Glomerular endothelial cell (primary cell): ENCODE measurements around the gene NPSR1. TPM values are rescaled to one million over a fixed set of nuclear protein-coding genes. Genes with fewer than 3 reads are reported as not detected.
"Not testable (repeated sequence)": the region's sequence is repeated elsewhere in the genome, so short reads cannot be mapped to it uniquely, and the experiment has no call there.

Experiments used
- DNase-seq: peaks from one replicate; pipeline ENCODE4 v3.0.0-alpha.2; 2011; ENCODE audit warnings: low read depth, low spot score; ENCODE audit errors: extremely low read depth
- total RNA-seq: library from RNA; depleted of rRNA; stranded (reverse); fragments of >200 nt; gene quantifications from 2 replicates; pipeline ENCODE4 v1.2.3, GENCODE V29; 2015

Gene NPSR1
- total RNA-seq, 1 donor from 2014 or later = not detected

- no peak for DNase-seq
These were observed 172.4 kb downstream of the NPSR1 start for GRCh38 chr7:34830390-34830789.

- DNase-seq = no peak
These were observed 173.4 kb downstream of the NPSR1 start for GRCh38 chr7:34831436-34831835.

DNA sequence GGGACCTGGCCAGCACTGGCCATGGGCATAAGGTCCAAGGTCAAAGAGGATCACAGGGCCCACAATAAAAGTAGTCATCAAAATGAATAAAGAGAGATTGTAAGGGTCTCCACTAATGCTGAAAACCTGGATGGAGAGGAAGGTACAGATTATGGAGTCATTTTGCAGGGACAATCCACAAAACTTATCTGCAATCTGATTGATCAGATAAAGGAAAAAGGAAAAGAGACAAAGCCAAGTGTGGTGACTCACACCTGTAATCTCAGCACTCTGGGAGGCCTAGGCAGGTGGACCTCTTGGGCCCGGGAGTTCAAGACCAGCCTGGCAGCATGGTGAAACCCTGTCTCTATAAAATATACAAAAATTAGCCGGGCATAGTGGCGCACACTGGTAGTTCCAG, 174.0 kb downstream of the NPSR1 start:
- no peak for DNase-seq

DNA sequence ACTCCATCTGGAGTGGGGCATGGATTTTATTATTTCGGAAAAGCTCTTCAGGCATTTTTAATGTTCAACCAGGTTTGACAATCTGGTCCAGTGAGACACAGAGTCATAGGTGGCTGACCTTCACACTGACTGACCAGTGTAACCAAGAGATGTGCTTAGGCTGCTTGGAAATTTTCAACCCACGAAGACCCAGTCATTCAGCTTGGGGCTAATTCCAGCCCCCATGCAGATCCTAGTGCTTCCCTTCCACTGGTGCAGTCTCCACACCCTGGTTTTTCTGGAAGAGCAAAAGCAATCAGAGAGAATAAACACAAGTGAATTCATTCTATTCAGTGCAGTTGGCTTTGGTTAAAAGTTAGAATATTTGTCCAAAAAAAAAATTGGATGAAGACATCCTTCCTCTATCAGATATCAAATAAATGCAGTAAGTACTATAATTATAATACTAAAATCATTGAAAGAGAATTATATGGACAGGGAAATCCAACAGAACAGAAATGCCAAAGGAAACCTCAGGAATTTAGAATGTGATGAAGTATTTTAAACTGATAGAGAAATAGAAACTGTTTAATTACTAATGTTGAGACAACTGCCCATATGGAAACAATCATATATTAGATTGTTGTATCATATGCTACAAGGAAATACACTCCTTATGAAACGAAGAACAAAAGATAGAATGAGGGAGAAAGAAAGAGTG, 178.0 kb downstream of the NPSR1 start:
- no peak for DNase-seq

DNA sequence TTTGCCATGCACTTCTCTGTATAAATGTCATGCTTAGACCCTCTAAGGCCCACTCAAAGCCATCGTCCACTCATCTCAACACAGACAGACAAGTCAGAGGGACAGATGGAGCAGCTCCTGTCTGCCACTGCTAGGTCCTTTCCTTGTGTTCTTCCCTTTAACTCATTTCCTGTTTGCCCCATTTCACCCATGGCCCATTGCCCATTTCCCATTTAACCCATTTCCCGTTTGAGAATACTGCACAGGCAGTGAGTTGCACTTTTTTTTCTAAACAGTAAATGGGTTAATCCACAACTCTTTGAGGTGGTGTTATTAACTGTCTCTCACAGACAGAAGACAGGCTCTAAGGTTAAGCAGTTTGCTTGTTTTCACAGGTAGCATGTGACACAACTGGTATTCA, 179.3 kb downstream of the NPSR1 start:
- no peak for DNase-seq

DNA sequence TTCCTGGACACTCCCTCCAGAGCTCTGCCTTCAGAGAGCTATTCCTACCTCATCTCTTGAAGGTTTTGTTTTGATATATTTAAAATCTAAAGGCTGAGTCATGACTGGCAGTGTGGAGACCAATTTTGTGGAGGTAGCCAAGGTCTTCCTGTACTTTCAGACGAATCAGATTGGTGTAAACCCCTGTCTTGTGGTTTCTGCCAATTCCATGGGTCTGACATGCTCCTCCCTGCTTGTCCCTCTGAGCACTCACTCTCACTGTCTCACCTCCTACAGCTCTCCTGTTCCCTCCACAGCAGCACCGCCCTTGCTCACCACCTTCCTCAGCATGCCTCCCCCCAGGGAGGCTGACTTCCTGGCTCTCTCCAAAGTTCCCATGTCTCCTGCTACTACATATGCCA, 179.8 kb downstream of the NPSR1 start:
- DNase-seq = no peak

DNA sequence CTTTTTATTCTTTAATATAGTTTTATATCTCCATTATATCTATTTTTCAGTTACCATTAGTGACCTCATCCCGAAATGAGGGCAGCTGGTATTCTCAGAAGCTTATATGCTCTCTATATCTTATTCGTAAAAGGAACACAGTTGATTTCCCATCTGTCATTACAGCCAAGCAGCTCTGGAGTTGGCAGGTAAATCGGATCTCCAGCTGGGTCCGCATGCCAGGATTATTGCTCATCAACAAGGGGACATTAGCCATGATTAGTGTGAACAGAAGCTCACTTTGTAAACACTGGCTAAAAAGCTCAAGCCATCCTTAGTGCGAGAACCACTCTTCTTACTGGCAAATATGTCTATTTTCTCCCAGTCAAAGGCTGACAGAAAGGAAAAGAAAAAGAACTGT, 180.3 kb downstream of the NPSR1 start:
- no peak for DNase-seq

DNA sequence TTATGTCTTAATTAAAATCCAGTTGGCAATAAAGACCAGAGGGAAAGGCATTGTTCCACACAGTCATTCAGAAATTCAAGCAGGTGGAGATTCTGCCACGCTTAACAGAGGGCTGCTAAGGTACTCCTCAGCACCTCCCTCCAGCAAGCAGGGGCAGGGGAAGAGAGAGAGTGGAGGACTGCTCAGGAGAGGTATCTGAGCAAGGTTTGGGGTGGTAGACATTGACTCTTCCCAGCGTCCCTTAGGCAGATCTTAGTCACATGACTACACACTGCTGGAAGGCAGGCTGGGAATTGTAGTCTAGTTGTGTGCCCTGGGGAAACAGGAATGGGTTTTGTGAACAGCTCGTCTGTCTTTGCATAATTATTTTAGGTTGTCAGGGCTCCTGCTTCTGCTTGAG, 181.6 kb downstream of the NPSR1 start:
- no peak for DNase-seq

GRCh38 chr7:34840176-34840785, 182.3 kb downstream of the NPSR1 start:
- DNase-seq = no peak

- no peak for DNase-seq
These were observed 183.3 kb downstream of the NPSR1 start for GRCh38 chr7:34841326-34841725.

DNA sequence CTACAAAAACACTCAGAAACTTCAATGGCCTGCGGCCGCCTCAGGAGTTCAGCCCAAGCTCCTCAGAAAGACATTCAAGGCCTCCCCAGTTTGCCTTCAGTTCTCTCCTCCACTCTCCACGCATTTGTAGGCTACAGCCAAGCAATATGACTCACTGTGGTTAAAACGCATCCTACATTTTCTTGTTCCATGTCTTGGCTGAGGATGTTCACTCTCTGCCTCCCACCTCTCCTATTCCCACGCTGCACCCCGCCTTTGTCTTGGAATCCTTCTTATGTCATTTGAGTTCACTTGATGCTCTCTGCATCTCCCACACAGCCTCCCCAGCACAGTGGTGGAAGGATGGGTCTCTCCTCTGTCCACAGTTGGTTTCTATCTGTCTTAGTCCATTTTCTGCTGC, 184.8 kb downstream of the NPSR1 start:
- no peak for DNase-seq

DNA sequence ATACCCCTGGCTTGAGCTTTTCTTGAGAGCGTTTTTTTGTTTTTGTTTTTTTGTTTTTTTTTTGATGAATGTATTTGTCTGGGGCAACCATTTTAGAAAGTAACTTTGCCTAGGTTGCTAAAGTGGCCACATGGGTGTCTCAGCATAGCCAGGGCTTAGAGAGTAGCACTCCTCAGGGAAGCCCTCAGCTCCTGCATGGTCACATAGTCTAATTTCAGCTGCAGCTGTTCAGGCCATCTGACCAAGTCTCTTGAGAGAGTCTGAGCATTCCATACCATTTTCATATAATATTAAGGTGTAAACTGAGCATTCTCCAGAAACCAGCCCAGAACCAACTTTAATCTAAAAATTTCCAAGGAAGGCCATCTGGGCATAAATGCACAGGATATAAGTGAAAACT, 186.4 kb downstream of the NPSR1 start:
- no peak for DNase-seq

DNA sequence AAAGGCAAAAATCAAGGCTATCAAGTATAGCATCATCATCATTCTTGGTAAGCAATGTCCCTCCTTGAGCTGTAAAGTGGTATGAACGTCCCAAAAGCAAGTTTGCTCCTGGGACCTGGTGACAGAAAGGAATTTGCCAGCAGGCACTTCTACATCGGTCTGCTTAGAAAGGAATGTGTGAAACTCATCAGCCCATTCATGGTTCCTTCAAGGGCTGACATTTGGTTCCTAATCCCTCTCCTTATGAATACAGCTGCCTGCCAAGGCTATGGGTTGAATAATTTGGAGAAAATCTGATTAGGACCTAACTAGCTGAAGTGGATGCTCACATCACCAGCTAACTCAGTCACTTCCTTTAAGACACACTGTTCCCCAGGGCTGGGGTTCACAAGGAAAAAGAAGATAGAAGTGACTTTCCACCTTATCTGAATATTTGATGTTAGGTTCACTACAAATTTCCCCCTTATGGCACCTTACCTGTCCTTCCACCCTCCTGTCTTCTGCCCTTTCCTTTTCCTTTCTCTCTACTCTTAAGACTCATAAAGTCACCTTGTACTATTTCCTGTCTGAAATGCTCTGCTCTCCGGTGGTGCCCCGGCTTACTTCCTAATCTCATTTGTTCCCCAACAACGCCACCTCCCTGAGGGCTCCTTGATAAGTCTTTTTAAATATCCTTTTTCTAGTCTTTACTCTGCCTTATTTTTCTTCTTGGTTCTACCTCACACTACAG, 187.1 kb downstream of the NPSR1 start:
- no peak for DNase-seq

DNA sequence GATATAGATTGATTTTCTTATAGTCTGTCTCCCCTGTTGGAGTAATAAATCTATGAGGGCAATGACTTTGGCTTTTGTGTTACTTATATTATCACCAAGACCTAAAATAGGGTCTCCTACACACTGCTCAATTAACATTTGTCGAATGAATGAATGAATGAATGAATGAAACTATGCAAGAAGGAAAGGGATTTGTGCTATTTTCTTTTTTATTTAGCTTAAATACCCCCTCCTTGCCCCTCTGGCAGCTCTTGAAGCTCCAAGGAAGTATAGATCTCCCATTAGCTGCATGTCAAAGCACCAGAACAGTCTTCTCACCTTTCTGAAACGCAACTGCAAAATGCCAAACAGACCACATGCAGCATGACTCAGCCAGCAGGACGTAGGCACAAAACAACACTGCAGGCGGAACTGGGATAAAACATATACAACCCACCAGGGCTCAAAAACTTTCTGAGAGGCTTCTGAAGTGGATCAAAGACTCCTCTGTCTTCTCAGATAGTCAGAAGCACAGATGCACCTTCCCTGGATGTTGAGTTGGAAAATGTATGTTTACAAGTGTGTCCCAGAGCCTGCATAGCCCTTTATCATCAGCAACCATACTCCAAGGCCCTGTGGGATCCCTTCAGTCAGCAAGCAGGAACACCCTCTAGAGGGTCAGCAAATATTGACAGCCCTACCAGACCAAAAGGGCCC, 187.8 kb downstream of the NPSR1 start:
- DNase-seq = no peak

DNA sequence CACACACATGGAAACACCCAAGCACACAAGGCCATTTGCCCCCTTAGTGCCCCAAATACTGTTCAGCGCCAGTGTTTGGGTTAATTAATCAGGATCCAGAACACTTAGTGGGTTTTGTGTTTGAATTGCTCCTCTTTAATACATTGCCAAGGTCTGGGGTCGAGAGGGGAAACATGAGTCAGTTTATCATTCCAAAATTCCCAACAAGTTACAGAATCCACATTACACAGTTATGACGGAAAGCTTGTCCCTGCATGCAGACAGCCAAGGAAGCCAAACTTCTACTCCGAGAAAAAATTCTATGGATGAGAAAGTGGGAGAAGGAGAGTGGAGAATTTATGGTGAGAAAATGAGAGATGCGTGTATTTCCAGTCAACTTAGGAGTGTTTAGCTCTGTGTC, 189.0 kb downstream of the NPSR1 start:
- no peak for DNase-seq

- DNase-seq = no peak
These were observed 190.7 kb downstream of the NPSR1 start for GRCh38 chr7:34848670-34849069.

GRCh38 chr7:34849163-34849960, 191.3 kb downstream of the NPSR1 start:
- DNase-seq = no peak

- no peak for DNase-seq
These were observed 192.0 kb downstream of the NPSR1 start for GRCh38 chr7:34849986-34850385.

DNA sequence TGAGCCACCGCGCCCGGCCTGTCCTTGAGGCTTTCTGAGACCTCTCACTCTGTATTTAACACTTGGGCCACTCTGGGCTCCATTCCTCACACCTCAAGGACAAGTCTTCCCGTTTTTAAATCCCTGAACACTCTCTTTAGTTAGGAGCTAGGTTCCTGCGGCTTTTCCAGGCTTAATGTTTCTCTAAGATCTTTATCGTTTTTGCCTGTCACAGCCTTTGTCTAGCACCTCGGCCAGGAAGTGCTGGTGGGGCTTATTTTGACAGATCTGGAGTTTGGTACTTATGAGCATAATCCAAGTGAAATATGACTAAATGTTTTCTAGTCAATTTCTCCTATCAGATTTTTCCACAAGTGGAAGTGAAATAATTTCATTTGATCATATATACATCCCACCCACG, 192.7 kb downstream of the NPSR1 start:
- DNase-seq = no peak

GRCh38 chr7:34851431-34851830, 193.4 kb downstream of the NPSR1 start:
- DNase-seq = no peak

DNA sequence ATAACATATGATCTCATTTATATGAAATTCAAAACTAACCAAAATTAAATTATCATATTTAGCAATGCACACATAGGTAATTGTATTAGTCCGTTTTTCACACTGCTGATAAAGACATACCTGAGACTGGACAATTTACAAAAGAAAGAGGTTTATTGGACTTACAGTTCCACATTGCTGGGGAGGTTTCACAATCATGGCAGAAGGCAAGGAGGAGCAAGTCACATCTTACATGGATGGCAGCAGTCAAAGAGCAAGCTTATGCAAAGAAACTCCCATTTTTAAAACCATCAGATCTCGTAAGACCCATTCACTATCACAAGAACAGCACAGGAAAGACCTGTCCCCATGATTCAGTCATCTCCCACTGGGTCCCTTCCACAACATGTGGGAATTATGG, 200.4 kb downstream of the NPSR1 start:
- not testable (repeated sequence) for DNase-seq
